G401.6 (cell line): ENCODE measurements around the gene PCYT2.

Experiments
- FAIRE-seq: peaks from 2 replicates; lab custom pipeline; 2012; peaks lifted over from hg19 to GRCh38; lab: Jason Lieb, UNC

PCYT2 gene

DNA sequence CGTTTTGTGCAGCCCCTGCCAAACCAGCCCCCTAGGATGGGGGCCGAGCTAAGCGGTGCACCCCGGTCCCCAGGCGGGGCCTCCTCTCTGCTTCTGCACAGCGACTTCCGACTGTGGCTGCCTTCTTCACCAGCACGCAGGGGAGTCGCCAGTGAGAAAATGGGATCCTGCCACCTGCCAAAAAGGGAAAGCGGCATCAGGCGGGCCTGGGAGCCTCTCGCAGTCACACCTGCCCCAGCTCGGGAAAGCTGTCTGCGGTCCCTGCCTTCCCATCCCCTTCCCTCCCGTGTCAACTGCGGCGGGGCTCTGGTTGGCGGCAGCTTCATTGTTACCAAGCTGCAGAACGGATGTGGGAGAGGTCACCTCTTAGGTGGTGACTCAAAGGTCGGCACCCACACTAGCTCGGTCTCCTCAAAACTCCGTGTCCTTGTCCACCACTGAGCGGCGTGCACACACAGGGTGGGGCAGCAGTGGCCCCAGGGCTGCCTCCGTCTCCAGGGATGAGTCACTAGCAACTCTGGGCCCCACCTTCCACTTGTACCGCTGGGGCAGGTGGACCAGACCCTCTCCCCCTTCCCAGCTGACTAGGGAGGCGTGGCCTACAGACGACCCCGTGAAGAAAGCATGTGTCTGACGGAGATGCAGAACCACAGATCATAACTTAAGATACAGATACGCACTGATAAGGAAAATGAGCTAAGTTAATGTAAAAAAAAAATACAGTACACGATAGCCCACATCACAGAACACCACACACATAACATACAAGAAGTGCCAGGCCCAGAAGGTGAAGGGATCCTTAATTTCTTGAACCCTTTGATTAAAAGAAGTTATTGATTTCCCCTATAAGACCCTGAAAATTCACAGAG, 1.5 kb upstream of the PCYT2 start:
- FAIRE-seq: no peak

DNA sequence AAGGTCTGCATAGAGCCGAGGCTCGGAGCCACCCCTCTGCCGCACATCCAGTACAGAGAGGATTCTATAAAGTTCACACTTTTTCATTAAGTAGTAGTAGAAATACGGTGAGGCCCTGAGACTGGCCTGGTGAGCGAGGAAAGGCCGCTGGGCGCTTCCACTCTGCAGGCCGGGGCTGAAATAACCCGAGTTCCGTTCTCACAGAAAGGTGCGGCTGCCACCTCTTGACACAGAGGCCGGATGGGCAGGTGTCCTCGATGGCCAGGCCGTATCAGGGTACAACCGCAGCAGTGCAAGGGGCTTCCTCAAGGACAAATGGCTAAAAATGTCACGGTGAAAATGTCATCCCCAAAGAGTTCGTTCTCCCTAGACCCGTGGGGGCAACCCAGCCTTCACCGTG, 770 bp upstream of the PCYT2 start:
- no peak for FAIRE-seq

DNA sequence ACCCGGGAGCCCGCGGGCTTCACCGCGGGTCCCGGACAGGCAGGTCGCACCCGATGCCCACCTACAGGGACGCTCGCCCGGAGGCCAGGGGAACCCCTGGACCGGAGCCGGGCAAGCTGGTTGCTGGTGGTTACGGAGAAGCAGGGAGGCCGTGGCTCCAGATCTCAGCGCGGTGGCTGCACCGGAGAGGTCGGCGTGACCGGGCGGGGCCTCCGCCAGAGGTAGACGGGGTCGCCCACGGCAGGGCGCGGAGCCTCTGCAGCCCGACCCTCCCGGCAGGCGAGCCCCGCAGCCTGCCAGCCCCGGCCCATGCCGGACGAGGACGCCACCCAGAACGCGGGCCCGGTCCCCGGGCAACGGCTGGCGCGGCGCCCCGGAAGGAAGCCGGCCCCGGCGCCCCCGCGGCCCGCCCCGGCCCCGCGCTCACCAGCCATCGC, 341 bp downstream of the PCYT2 start:
- no peak for FAIRE-seq

DNA sequence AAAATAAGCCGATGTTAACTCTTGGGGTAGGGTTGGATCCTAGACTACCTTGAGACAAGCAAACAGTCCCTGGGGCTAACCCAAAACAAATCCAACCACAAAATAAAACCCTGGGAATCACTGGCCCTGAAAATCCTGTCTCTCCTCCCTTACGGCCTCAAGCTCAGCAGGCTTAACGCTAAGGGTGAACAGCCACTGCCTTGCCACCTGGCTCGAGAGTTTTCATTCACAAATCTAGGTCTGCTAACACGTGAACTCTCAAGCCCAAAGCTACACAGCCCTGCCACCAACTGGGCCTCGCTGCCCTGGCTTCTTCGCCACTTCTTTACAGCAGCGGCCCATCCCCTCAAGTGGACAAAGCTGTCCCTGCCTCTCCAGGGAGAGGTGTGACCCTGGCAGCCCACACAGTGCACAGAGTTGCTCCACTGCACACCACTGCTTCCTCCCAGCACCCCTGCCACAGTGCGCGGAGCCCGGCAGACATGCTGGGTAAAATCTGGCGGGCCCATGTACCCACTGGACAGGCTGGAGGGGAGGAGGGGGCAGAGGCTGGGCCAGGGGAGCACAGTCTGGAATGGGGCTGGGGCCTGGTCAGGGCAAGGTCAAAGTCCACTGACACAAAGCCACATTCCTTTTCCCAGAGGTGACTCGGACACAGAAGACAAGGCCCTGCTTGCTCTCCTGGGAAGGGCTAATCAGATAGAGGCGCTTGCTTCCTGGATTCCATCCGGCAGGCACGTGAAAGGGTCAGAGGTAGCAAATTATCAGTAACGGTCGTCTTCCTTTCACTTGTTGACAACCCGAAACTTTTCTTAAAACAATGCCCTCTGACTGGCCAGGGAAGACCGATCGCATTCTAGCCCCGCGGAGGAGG, 996 bp downstream of the PCYT2 start:
- no peak for FAIRE-seq

DNA sequence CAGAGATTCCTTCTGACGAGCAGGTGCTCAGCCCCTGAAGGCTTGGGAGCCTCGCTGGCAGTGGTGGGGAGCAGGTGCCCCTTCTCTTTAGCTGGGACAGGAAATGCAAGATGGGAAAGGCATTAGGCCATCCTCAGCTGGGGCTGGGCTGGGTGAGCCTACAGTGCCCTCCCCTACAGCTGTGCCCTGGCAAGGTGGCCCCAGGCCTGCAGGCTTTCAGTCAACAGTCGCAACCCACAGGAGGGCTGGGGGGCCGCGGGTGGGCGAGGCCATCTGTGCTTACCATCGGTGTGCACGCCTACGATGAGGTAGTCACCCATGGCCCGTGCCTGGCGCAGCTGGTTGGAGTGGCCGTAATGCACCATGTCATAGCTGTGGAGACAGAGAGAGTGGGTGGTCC, 2.0 kb downstream of the PCYT2 start:
- no peak for FAIRE-seq

DNA sequence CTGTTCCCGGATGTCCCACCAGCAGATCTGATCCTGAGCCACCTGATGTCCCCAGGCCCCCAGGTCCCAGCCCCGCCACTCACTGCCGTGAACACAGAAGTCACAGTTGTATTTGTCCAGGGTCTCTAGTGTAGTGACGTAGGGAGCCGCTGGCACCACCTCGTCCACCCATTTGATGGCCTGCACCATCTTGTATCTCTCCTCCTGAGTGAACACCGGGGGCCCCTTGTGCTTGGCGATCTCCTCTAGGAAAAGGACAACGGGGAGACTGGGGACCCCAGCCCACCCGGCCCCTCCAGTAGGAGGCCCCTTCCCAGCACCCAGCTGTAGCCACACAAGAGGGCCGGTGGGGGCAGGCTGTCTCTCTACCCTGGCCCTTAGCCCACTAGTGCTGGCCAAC, 2.4 kb downstream of the PCYT2 start:
- FAIRE-seq: no peak

DNA sequence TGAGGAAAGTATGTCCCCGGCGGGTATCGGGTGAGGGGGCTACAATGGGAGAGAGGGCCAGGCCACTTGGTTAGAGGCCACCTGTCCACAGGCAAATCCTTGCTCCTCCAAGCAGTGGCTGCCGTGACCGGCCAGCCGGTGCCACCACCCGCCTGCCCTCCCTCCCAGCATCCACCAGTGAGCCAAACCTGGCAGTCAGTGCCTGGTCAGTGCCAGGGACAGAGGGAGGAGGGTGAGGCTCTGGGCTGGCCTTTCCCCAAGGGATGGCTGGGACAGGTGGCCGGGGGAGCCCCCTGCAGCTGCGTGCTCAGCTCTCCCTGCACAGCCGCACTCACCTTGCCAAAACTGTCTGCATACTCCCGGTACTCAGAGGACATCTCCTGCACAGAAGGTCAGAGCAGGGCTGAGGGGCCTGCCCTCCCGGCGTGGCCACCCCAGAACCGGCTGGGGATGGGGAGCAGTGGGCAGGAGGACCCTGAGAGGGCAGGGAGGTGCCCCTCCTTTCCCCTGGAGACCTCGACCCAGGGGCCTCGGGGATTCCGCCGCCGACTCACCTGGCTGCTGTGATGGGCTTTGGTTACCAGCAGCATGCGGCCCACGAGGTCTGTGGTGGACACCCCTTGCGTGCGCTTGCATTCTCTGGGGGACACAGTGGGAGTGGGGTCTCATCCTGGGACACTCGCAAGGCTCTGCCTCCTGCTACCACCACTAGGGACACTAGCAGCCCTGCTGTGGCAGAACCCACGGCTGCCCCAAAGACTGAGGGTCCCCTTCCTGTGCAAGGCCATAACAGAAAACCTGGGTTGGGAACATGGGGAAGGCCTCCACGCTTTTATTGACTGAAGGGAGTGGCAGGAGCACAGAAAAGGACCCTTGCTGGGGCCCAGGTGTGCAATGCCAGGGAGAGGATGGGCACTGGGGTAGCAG, 3.7 kb downstream of the PCYT2 start:
- FAIRE-seq: no peak

DNA sequence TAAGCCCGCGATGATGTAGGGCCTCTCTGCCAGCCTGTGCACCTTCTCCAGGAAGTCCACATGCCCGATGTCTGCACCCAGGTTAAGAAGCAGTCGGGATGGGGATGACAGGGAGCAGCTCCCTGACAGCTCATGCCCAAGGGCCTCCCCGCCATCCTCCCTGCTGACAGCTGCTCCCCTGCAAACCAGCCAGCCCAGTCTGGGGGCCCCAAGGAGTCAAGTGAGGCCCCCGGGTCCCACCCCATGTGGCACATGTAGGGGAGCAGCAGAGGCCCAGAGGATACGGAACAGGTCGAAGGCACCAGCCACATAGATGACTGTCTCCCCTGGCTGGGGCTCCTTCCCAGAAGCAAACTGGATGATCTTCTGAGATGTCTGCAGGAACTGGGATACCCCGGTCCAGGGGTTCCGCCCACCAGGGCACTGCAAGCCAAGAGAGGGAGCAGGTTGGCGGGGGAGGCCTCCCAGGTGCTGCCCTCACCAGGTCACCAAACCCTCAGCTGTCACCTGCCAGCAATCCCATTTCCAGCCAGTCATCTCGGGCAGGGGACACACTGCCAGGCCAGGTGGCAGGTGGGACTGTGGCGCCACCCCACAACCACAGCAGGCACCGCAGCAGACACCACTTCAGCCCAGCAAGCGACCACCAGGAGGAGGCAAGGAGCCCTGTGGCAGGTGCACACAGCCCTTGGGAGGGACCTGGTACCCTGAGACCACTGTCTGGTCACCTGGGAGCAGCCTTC, 4.6 kb downstream of the PCYT2 start:
- no peak for FAIRE-seq

DNA sequence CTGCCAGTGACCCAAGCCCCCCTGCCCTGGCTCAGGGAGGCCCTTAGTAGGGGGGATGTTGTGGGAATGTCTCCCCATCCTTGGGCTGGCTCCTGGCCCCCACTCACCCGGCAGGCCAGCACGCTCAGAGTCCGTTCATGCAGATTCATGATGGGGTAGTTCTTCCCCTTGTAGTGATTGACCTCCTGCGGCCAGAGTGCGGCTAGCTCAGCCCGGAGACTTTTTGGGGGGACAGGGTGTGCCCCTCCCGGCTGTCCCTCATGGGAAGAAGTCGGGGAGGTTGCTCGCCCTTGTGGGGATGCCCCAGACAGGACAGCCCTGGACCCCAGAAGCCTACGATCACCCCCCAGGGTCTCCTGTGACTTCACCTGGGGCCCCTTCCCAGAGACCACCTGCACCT, 5.2 kb downstream of the PCYT2 start:
- FAIRE-seq: no peak

DNA sequence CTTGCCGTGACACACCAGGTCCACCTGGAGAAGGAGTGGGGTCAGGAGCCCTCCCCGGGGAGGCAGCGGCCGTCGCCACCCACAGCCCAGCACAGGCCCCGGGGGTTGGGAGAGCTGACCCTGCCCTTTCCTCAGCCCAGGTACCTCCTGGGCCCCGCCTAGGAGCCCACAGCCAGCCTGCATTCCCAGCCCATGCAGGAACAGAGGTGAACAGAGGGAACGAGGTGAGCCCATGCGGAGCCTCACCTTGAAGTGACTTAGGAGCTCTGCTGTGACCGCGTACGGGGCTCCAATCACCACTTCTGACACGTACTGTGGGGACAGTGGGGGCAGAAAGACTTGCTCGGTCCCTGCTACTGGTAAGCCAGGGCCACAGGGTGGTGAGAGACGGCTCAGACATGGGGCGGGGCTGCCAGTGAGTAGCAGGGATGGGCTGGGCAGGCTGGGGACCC, 5.7 kb downstream of the PCYT2 start:
- no peak for FAIRE-seq

DNA sequence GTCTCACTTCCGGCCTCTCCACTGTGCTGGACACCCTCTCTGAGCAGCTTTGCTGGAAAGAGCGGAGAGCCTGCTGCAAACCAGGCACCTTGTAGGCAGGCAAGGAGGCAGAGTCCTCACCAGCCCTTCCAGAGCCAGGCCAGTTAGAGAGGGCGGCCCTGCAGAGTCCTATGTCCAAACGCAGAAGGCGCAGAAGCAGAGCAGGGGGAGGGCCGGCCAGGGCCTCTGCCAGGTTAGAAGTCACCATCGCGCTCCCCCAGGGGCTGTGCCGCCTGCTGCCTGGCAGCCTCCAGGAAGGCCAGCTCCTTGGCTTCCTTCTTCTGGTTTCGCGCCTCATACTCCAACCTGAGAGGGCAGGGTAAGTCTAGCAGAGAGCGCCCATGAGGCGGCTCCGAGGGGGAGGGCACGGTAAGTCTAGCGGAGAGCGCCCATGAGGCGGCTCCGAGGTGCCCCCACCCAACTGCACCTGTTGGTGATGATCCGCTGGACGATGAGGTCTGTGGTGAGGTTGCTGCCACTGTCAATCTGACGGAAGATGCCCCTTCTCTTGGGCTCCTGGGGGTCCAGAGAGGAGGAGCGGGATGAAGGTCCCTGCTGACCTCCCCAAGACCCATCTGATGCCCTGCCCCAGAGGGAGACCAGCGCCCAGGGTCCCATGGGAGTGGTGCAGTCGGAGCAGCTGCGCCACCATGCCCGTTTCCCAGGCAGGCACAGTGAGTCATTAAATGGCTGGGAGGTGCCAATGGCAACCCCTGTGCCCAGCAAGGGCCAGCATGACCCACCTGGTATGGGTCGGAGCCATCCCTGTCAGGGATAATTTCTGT, 6.4 kb downstream of the PCYT2 start:
- FAIRE-seq: no peak

DNA sequence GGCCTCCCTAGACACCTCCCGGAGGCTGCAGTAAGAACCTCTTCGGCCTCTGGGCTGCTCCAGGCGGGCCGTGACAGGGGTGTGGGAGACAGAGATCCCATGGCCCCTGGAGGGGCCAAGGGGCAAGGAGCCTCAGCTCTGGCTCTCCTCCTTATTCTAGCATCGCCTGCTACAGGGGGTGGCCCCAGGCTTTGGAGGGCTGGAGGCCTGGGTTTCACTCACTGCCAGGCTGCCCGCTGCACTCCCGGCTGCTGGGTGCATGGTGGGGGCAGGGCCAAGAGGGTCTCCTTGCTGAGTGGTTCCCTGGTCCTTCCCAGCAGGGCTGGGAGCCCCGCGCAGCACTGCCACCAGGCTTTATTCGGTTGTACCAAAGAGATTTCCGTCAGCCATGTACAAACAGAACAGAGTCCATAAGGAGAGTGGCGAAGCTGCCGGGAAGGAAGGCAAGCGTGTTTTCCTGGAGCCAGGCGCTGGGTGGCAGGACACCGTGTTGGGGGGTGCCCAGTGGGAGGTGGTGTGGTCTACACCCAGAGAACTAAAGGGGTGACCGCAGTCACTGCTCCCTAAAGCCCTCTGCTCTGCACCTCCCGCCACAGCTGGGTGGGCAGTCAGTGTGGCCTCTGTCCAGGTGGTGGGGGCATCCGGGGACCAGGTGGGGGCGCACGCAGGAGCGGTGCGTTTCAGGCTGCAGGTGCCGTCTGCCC, 7.2 kb downstream of the PCYT2 start:
- no peak for FAIRE-seq

DNA sequence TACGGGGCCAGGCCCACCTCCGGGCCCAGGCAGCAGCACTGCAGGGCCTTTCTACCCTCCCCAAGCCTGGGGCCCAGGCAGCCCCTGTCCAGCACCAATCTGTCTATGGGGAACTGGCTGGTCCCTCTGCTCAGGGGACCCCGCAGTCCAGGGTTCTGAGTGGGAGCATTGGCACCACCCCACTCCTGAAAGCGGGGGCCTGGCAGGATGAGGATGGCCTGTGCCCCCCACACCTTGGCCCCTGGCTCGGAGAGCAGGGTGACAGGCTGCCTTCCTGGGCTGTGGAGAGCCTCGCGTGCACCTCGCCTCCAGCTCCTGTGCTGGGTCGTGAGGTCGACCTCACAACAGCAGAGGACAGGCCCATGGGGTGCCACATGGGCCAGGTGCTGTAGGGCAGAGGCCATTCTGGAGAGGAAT, 7.8 kb downstream of the PCYT2 start:
- no peak for FAIRE-seq

DNA sequence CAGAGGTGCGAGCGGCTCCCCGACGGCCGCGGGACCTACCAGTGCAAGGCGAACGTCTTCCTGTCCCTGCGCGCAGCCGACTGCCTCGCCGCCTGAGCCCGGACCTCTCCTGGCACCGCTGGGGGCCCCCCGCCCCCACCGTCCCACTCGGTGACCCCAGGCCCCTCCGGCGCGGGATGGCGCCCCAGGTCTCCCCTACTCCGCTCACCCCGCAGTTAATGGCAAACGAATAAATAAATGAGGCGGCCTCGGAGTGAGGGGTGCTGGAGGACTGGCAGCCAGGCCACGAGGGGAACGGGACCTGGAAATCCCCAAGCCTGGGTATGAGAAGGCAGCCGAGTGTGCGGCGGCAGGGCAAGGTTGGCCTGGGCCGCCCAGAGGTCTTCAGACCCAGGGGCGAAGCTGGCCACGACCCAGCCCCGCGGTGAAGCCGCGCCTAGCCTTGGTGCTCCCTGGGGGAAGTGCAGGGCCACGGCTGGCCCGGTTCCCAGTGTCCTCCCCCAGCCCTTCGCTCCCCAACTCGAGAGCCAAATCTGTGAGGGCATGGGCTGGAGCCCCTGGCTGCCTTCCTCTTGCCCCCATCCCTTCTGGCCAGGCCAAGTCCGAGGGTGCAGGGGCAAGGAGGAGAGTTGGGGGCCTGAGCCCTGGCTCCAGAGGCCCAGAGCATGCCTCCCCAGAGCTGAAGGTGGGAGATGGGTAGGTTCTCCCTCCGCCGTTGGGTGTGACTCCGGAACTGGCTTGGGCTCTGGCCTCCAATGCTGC, 8.4 kb downstream of the PCYT2 start:
- no peak for FAIRE-seq

DNA sequence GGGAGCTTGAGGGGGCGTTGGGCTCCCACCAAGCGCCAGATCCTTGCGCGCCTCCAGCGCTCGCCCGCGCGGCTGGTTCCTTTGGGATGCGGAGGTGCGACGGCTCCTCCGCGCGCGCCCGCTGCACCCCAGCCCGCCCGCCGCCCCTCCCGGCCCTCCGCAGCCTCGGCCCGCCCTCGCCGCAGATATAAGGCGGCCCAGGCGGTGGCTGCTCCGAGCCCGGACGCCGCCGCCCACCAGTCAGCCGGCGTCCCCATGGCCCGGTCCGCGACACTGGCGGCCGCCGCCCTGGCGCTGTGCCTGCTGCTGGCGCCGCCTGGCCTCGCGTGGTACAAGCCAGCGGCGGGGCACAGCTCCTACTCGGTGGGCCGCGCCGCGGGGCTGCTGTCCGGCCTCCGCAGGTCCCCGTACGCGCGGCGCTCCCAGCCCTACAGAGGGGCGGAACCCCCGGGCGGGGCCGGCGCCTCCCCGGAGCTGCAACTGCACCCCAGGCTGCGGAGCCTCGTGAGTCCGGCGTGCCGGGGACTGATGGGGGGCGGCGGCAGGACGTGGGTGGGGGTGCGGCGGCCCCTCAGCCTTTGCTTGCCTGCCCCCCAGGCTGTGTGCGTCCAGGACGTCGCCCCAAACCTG, 9.1 kb downstream of the PCYT2 start, which contains the start of gene NPB:
Gene NPB (plus strand): TSS at position 216 of the 630 bp plus-strand sequence. CDS start 40 bp downstream, at position 256.
- FAIRE-seq: no peak

DNA sequence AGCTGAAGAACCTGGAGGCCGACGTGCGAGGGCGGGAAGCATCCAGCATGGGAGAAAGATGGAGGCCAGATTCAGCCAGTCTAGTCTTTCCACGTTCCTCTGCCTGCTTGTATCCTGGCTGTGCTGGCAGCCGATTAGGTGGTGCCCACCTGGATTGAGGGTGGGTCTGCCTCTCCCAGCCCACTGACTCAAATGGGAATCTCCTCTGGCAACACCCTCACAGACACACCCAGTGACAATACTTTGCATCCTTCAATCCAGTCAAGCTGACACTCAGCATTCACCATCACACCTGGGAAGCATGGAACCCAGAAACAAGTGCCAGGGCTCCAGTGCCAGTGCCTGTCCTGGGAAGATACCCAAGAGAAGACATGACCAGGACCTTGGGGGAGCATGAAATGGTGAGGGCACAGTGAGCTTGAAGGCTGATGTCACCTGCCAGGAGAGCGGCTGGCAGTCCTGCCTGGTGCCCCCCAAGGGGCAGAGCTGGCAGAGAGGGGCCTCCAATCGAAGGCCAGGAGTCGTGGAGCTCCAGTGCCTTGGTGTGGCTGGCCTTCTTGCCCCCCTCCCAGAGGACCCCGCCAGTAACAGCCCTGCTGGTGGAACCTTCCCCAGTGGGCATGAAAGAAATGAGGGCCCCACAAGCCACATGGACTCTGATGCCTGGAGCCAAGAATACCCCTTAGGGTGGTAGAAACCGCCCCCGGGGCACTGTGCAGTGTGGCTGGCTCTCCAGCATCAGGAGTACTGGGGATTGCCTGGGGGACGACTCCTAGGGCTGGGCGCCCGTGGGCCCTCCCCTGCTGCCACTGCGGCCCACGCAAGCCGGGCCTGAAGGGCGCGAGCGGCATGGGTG, 9.8 kb downstream of the PCYT2 start:
- no peak for FAIRE-seq

DNA sequence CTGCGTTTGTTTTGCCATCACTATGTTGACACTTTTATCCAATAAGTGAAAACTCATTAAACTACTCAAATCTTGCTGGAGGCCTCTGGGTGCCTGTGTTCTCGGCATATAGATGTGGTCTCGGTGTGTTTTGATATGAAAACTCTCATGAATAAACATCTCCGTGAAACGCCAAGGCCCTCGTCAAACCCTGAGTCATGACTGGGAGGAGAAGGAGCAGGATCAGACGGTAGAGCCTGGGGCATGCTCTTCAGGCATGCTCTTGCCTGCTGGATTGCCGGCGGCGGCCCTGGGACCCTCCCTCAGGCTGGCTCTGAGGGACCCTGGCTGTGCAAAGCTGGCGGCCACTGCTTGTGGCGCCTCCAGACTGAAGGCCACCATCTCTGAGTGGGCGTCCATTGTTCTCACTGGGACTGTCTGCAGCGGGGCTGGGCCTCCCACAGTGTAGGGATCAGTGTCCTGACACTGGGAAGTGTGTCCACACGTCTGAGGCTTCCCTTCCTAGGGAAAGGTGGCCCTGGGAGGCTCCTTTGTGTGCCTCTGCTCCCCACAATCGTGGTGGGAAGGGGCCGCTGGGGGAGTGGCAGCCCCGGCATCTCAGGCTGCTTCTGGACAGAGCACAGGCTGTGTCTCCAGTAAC, 10.9 kb downstream of the PCYT2 start:
- no peak for FAIRE-seq
